Left cardiac atrium (tissue), 4 donors: Measurements from ENCODE around the gene PLA1A. TPM values are rescaled to one million over a fixed set of nuclear protein-coding genes. Genes with fewer than 3 reads are reported as not detected.
"Not testable (repeated sequence)": the region's sequence is repeated elsewhere in the genome, so short reads cannot be mapped to it uniquely, and the experiment has no call there.

Experiments used
- ATAC-seq, 2 donors: fragments of 200-7000 bp; cut with Tn5 transposase; one replicate each; pipeline ENCODE4 v1.9.1; 2020; ENCODE audit warnings: mild to moderate bottlenecking in 2 of 2, moderate library complexity in 2 of 2
- DNase-seq: peaks from one replicate; pipeline ENCODE4 v3.0.0-alpha.2; 2020
- intact Hi-C, 2 donors: fragments of 100-400 bp; cut with DNase I; formaldehyde crosslinking; loops; one replicate each; pipeline versions ENCODE4 v1.14.1 to v1.15.1; 2022 to 2023
- total RNA-seq, 2 donors: library from RNA; stranded (reverse); fragmentation: NEBNext Ultra II Directional; extraction: Animal tissue kit (Norgen Biotek cat#: 25700); gene quantifications; one replicate each; pipeline ENCODE4 v1.2.1, GENCODE V29; 2021
- donor health status: DM: no; HTN: yes; CAD: no.
- donor health status: DM: no; HTN: yes; CAD: no; lungs with severe emphysema.
- donor health status: DM: yes; HTN: yes; CAD: no.
- donor health status: Dilated cardiomyopathy.

Gene PLA1A
- total RNA-seq, 2 donors from 2014 or later, result 1.5 to 8.7 TPM

GRCh38 chr3:119676020-119676419 is 78.3 kb downstream of the PLA1A start:
- intact Hi-C loops, result loop anchor here in 1 of 2 donors (5.0 kb wide), 2 partner anchors 94 to 179 kb away; partner anchors contain the start of gene TIMMDC1
- no peak for ATAC-seq
- DNase-seq, result no peak

GRCh38 chr3:119676771-119677640 is 79.3 kb downstream of the PLA1A start, which contains the start of gene COX17:
Gene COX17 (minus strand): TSS chr3:119677406. CDS start chr3:119677310, 96 bp downstream.
- ATAC-seq, result peak; percentile 94 to 95
- intact Hi-C loops, result loop anchor here in 1 of 2 donors (5.0 kb wide), 2 partner anchors 95 to 180 kb away; partner anchors contain the start of gene TIMMDC1

GRCh38 chr3:119677641-119677934 is 79.9 kb downstream of the PLA1A start:
- intact Hi-C loops, result loop anchor here in 1 of 2 donors (5.0 kb wide), 2 partner anchors 95 to 180 kb away; partner anchors contain the start of gene TIMMDC1
- DNase-seq, result no peak
- ATAC-seq, result no peak

More at GRCh38 chr3:119676771-119677640, 79.3 kb downstream of the PLA1A start, which contains the start of gene COX17:
- DNase-seq, result peak; percentile 96

- DNase-seq, ATAC-seq: not testable (repeated sequence)
- intact Hi-C loops, result loop anchor here in 1 of 2 donors (5.0 kb wide), 2 partner anchors 96 to 181 kb away; partner anchors contain the start of gene TIMMDC1
These were observed 80.5 kb downstream of the PLA1A start for GRCh38 chr3:119678209-119678608.

Other genes starting within 250 kb of the PLA1A start
- 10 to 100 TPM; 27.0 to 40.5 TPM for gene TMEM39A, start 134.3 kb upstream of the PLA1A start, total RNA-seq
- gene POGLUT1, start 128.9 kb upstream of the PLA1A start, total RNA-seq, result 10 to 100 TPM in 1 of 2 donors, 1 to 10 TPM in 1; 6.7 to 15.6 TPM
- gene TIMMDC1, start 99.3 kb upstream of the PLA1A start, total RNA-seq, result 100 to 1,000 TPM; 190 to 200 TPM
- gene CD80, start 38.3 kb upstream of the PLA1A start, total RNA-seq, result under 1 TPM; 0.10 to 0.21 TPM
- 10 to 100 TPM in 1 of 2 donors, 1 to 10 TPM in 1; 9.4 to 10.8 TPM for gene ADPRH, start 18.4 kb upstream of the PLA1A start, total RNA-seq
- 100 to 1,000 TPM; 383 to 677 TPM for gene POPDC2, start 62.7 kb downstream of the PLA1A start, total RNA-seq
- gene COX17, start 79.5 kb downstream of the PLA1A start, total RNA-seq, result 100 to 1,000 TPM; 101 to 120 TPM
- gene CFAP91, start 105.1 kb downstream of the PLA1A start, total RNA-seq, result under 1 TPM; 0.58 to 0.91 TPM
- gene NR1I2, start 184.2 kb downstream of the PLA1A start, total RNA-seq, result under 1 TPM in 1 of 2 donors, not detected in 1; 0.09 TPM